Measurements from ENCODE around the gene EDDM3A.
"Not testable (repeated sequence)": the region's sequence is repeated elsewhere in the genome, so short reads cannot be mapped to it uniquely, and the experiment has no call there.

The EDDM3A gene

GRCh38 chr14:20754308-20754707 lies 8.6 kb downstream of the EDDM3A start (continued):
- TF ChIP-seq ZNF488 (tag by site-specific recombination; IDR thresholded peaks at IDR 0.05): no peak

- POLR2A ChIA-PET: no interaction called here
- Histone ChIP-seq H3K27ac (ENCODE audit: extremely low read depth, low read depth, low read length) (no peak overlapping the region), H3K9me3 (ENCODE audit: control insufficient read depth, insufficient read depth, low read depth, low read length) (no peaks in the 10 kb centered on the region), H3K4me3 (ENCODE audit: low read depth, low read length) (no peak overlapping the region), H3K4me1 (ENCODE audit: control insufficient read depth, insufficient read depth, low read length) (no peaks in the 10 kb centered on the region), H3K36me3 (ENCODE audit: control insufficient read depth in 2 of 2, insufficient read depth in 1 of 2, low read length in 2 of 2) (no peaks in the 10 kb centered on the region)
- TF ChIP-seq ZNF596 (tag by site-specific recombination; IDR thresholded peaks at IDR 0.05): no peak
- no peak for TF ChIP-seq ZNF18 (tag by site-specific recombination; IDR thresholded peaks at IDR 0.05)
- TF ChIP-seq ZNF148 (tag by site-specific recombination; IDR thresholded peaks at IDR 0.05; ENCODE audit: borderline replicate concordance): no peak
- no peak for TF ChIP-seq ZNF530 (tag by site-specific recombination; IDR thresholded peaks at IDR 0.05; ENCODE audit: low read depth)
- TF ChIP-seq KLF8 (tag by site-specific recombination; IDR thresholded peaks at IDR 0.05): no peak
- TF ChIP-seq ELK4 (IDR thresholded peaks at IDR 0.05; ENCODE audit: borderline replicate concordance, low read depth, low read length): no peak
- no peak for TF ChIP-seq MEIS1 (CRISPR knock-in tag; IDR thresholded peaks at IDR 0.05; ENCODE audit: borderline replicate concordance)
- no peak for TF ChIP-seq ZNF416 (tag by site-specific recombination; IDR thresholded peaks at IDR 0.05)
- CTCF ChIA-PET: interaction anchor here (0.9 kb wide), 1 partner anchor 98 kb away, joined by 4 read pairs; no protein-coding TSS in a partner anchor
These were observed 9.3 kb downstream of the EDDM3A start for GRCh38 chr14:20755037-20755436.

GRCh38 chr14:20757965-20758364 lies 12.3 kb downstream of the EDDM3A start:
- ChIA-PET CTCF (interaction anchor here (0.7 to 1.4 kb wide), 8 partner anchors 9 to 100 kb away, joined by 3 to 8 read pairs (median 4); partner anchors contain the start of genes EDDM3A and RNASE6), POLR2A (no interaction called here)
- H3K9me3 ChIP-seq (ENCODE audit: control insufficient read depth, insufficient read depth, low read depth, low read length): no peaks in the 10 kb centered on the region
- TF ChIP-seq ZNF518A (tag by site-specific recombination; conservative IDR thresholded peaks at IDR 0.05; ENCODE audit: low read depth) (no peak), KLF9 (tag by site-specific recombination; IDR thresholded peaks at IDR 0.05; ENCODE audit: low read depth) (no peak), ZNF645 (tag by site-specific recombination; IDR thresholded peaks at IDR 0.05) (no peak), ZNF530 (tag by site-specific recombination; IDR thresholded peaks at IDR 0.05; ENCODE audit: low read depth) (no peak)
- H3K4me1 ChIP-seq (ENCODE audit: control insufficient read depth, insufficient read depth, low read length): no peaks in the 10 kb centered on the region
- no peak overlapping the region for H3K27ac ChIP-seq (ENCODE audit: extremely low read depth, low read depth, low read length)
- H3K4me3 ChIP-seq (ENCODE audit: low read depth, low read length): no peak overlapping the region
- H3K36me3 ChIP-seq (ENCODE audit: control insufficient read depth in 2 of 2, insufficient read depth in 1 of 2, low read length in 2 of 2): no peaks in the 10 kb centered on the region

- H3K27ac ChIP-seq (ENCODE audit: extremely low read depth, low read depth, low read length); H3K36me3 ChIP-seq (ENCODE audit: control insufficient read depth in 2 of 2, insufficient read depth in 1 of 2, low read length in 2 of 2); H3K4me3 ChIP-seq (ENCODE audit: low read depth, low read length); H3K4me1 ChIP-seq (ENCODE audit: control insufficient read depth, insufficient read depth, low read length); H3K9me3 ChIP-seq (ENCODE audit: control insufficient read depth, insufficient read depth, low read depth, low read length); POLR2A ChIA-PET; CTCF ChIA-PET: not testable (repeated sequence)
These were observed 13.8 kb downstream of the EDDM3A start for GRCh38 chr14:20759465-20759864.

Data from HEK293 (cell line).